ENCODE measurements around the gene TEX13C.

TEX13C gene

DNA sequence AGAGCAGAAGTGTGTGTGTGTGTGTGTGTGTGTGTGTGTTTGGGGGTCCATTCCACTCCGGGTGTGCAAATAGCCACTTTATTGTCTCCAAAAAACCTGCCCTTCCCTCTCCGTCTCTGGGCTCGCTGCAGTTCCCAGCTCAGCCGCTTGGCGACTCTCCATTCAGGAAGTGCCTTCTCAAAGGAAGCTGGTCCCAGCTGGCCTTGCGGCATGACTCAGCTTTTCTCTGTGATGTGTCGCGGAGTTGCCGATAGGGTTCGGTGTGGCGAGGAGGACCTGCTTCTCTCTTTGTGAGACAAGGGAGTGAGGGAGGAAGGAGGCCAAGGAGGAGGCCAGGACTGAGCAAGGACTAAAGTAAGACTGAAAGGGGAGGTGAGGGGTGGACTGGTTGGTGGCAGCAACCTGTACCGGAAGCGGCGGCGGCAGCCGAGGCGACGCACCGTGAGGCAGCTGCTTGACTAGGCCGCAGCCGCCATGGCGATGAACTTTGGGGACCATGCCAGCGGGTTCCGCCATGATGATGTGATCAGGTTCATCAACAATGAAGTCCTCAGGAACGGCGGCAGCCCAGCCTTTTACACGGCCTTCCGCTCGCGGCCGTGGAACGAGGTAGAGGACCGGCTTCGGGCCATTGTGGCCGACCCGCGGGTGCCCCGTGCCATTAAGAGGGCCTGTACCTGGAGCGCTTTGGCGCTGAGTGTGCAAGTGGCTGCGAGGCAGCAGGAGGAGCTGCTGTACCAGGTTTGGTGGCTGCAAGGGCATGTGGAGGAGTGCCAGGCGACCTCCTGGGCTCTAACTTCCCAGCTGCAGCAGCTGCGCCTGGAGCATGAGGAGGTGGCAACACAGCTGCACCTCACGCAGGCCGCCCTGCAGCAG is at the start of gene TEX13C:
TEX13C (plus strand) TSS at position 226 of the 876 bp plus-strand sequence; CDS start at position 475, 249 bp downstream.
- Histone ChIP-seq H3F3A (ENCODE audit: low read depth) (no peaks in the 10 kb centered on the region), H3K9ac (ENCODE audit: low read depth, low read length, poor library complexity, severe bottlenecking) (no peak within 1 kb of the TSS), H3K9me2 (replicated peaks; ENCODE audit: low read depth, low read length) (no peaks in the 10 kb centered on the region), H3K36me3 (ENCODE audit: insufficient read depth, low read length) (no peaks in the 10 kb centered on the region), H3K79me2 (ENCODE audit: insufficient read depth, low read length) (no peaks in the 10 kb centered on the region), H3K9me3 (ENCODE audit: insufficient read depth, low read depth, low read length) (no peaks in the 10 kb centered on the region), H3K4me3 (ENCODE audit: low read length, poor library complexity, severe bottlenecking) (no peak within 1 kb of the TSS), H3K4me1 (ENCODE audit: insufficient read depth, low read length, poor library complexity, severe bottlenecking) (no peaks in the 10 kb centered on the region), H3K4me2 (ENCODE audit: low read depth, low read length, poor library complexity, severe bottlenecking) (no peak within 1 kb of the TSS), H2AFZ (ENCODE audit: low read length) (no peak within 1 kb of the TSS), H4K20me1 (ENCODE audit: insufficient read depth, low read length, poor library complexity, severe bottlenecking) (no peaks in the 10 kb centered on the region), H3K27me3 (ENCODE audit: insufficient read depth, low read length, poor library complexity, severe bottlenecking) (no peaks in the 10 kb centered on the region)
- TF ChIP-seq, protein P1, sequence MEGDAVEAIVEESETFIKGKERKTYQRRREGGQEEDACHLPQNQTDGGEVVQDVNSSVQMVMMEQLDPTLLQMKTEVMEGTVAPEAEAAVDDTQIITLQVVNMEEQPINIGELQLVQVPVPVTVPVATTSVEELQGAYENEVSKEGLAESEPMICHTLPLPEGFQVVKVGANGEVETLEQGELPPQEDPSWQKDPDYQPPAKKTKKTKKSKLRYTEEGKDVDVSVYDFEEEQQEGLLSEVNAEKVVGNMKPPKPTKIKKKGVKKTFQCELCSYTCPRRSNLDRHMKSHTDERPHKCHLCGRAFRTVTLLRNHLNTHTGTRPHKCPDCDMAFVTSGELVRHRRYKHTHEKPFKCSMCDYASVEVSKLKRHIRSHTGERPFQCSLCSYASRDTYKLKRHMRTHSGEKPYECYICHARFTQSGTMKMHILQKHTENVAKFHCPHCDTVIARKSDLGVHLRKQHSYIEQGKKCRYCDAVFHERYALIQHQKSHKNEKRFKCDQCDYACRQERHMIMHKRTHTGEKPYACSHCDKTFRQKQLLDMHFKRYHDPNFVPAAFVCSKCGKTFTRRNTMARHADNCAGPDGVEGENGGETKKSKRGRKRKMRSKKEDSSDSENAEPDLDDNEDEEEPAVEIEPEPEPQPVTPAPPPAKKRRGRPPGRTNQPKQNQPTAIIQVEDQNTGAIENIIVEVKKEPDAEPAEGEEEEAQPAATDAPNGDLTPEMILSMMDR (conservative IDR thresholded peaks at IDR 0.05; ENCODE audit: low read length), result no peak
- TF ChIP-seq EZH2phosphoT487 (IDR thresholded peaks at IDR 0.05; ENCODE audit: borderline replicate concordance), result no peak

DNA sequence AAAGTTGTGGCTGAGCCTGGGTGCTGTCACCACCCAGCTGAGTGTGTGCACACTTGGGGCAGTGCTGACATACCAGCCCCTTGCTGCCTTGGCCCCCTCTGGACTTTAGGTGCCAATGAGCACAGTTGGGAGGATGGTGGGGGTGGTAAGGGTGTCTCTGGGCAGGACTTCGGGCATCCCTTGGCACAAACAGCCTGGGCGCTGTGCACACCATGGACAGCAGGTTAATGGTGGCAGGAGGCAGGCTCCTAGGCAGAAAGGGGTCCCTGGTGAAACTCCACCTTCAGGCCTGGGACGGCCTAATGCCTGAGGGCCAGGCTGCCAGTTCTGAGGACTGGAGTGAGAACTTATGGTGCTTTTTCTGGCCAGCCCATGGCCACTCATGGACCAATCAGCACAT is 32.4 kb upstream of the TEX13C start:
- Histone ChIP-seq H3K4me3 (ENCODE audit: low read length, poor library complexity, severe bottlenecking) (no peak overlapping the region), H2AFZ (ENCODE audit: low read length) (no peak overlapping the region), H3K4me2 (ENCODE audit: low read depth, low read length, poor library complexity, severe bottlenecking) (no peak overlapping the region), H3K9me3 (ENCODE audit: insufficient read depth, low read depth, low read length) (no peaks in the 10 kb centered on the region), H3K79me2 (ENCODE audit: insufficient read depth, low read length) (no peaks in the 10 kb centered on the region), H3F3A (ENCODE audit: low read depth) (no peaks in the 10 kb centered on the region), H3K4me1 (ENCODE audit: insufficient read depth, low read length, poor library complexity, severe bottlenecking) (no peaks in the 10 kb centered on the region), H3K36me3 (ENCODE audit: insufficient read depth, low read length) (no peaks in the 10 kb centered on the region), H3K9ac (ENCODE audit: low read depth, low read length, poor library complexity, severe bottlenecking) (no peak overlapping the region), H4K20me1 (ENCODE audit: insufficient read depth, low read length, poor library complexity, severe bottlenecking) (no peaks in the 10 kb centered on the region), H3K9me2 (replicated peaks; ENCODE audit: low read depth, low read length) (no peaks in the 10 kb centered on the region), H3K27me3 (ENCODE audit: insufficient read depth, low read length, poor library complexity, severe bottlenecking) (no peaks in the 10 kb centered on the region)
- no peak for TF ChIP-seq EZH2phosphoT487 (IDR thresholded peaks at IDR 0.05; ENCODE audit: borderline replicate concordance)
- TF ChIP-seq, protein P1 (conservative IDR thresholded peaks at IDR 0.05; ENCODE audit: low read length), result no peak

DNA sequence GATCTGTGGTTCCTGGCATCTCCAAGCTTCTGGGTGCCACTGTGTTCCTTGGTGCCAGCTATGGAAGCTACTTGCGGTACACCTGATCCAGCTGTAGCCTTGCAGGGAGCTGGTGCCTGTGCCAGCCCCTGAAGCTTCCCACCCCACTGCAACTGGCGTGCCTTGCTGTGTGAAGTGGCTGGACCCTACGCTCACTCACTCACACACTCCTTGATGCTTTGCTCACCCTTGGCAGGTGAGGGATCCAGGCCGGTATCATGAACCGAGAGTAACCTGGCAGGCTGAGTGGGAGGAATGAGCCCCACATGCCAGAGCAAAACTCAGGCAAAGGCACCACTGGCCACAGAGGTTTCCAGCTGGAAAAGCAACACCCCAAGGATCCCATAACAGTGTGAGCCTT is 31.3 kb upstream of the TEX13C start:
- TF ChIP-seq, protein P1 (conservative IDR thresholded peaks at IDR 0.05; ENCODE audit: low read length), result no peak
- TF ChIP-seq EZH2phosphoT487 (IDR thresholded peaks at IDR 0.05; ENCODE audit: borderline replicate concordance), result no peak
- no peaks in the 10 kb centered on the region for H3F3A ChIP-seq (ENCODE audit: low read depth)
- H3K4me3 ChIP-seq (ENCODE audit: low read length, poor library complexity, severe bottlenecking), result no peak overlapping the region
- H3K27me3 ChIP-seq (ENCODE audit: insufficient read depth, low read length, poor library complexity, severe bottlenecking), result no peaks in the 10 kb centered on the region
- H4K20me1 ChIP-seq (ENCODE audit: insufficient read depth, low read length, poor library complexity, severe bottlenecking), result no peaks in the 10 kb centered on the region
- H3K79me2 ChIP-seq (ENCODE audit: insufficient read depth, low read length), result no peaks in the 10 kb centered on the region
- no peaks in the 10 kb centered on the region for H3K4me1 ChIP-seq (ENCODE audit: insufficient read depth, low read length, poor library complexity, severe bottlenecking)
- no peak overlapping the region for H2AFZ ChIP-seq (ENCODE audit: low read length)
- no peak overlapping the region for H3K4me2 ChIP-seq (ENCODE audit: low read depth, low read length, poor library complexity, severe bottlenecking)
- H3K36me3 ChIP-seq (ENCODE audit: insufficient read depth, low read length), result no peaks in the 10 kb centered on the region
- H3K9me3 ChIP-seq (ENCODE audit: insufficient read depth, low read depth, low read length), result no peaks in the 10 kb centered on the region
- H3K9ac ChIP-seq (ENCODE audit: low read depth, low read length, poor library complexity, severe bottlenecking), result no peak overlapping the region
- H3K9me2 ChIP-seq (replicated peaks; ENCODE audit: low read depth, low read length), result no peaks in the 10 kb centered on the region
